K562 (cell line): ENCODE results near the gene DDX51. TPM values are rescaled to one million over a fixed set of nuclear protein-coding genes. Genes with fewer than 3 reads are reported as not detected.

ENCODE experiments used
- ATAC-seq: fragments of 200-7000 bp; cut with Tn5 transposase; 3 replicates; pipeline ENCODE4 v1.9.1; 2020; ENCODE audit warnings: moderate library complexity
- BruUV-seq: library from RNA; stranded (reverse); fragments of 400-500 nt; replicated peaks from 2 replicates; lab custom pipeline; 2021; lab: Mats Ljungman, UMichigan
- CTCF ChIA-PET: fragments of 300-600 bp; formaldehyde crosslinking; extraction: SDS; loops from one replicate; lab custom pipeline; 2021; ENCODE audit warnings: low intra/inter-chr PET ratio; lab: Yijun Ruan, JAX
- POLR2A ChIA-PET: fragments of 300-600, 350-650 bp; sonication (Branson Sonifier 250); formaldehyde crosslinking; extraction: SDS; loops from one replicate; lab custom pipeline; 2021; ENCODE audit warnings: antibody characterized with exemption, inconsistent platforms; lab: Yijun Ruan, JAX
- DNase-seq, 4 experiments: peaks; one replicate each; pipeline versions ENCODE4 v3.0.0 to v3.0.0-alpha.2; 2011 to 2018; ENCODE audit warnings: low spot score in 3 of 4, mixed read lengths in 3 of 4; ENCODE audit errors: extremely low read depth in 1 of 4
- FAIRE-seq: peaks from 2 replicates; lab custom pipeline; 2011; peaks lifted over from hg19 to GRCh38; lab: Jason Lieb, UNC
- H2AFZ ChIP-seq: 2 replicates; pipeline ENCODE4 v1.6.0; 2011; ENCODE audit warnings: low read depth, low read length, control low read depth, inconsistent platforms
- H3K27ac ChIP-seq: fragments of 200-600 bp; 3 replicates; pipeline ENCODE4 v1.8.0; 2011; ENCODE audit warnings: low read depth, mild to moderate bottlenecking, control low read depth, inconsistent platforms, low read length, moderate library complexity, mixed read lengths; ENCODE audit errors: extremely low read depth
- H3K27me3 ChIP-seq, 2 experiments: fragments of 300-600 bp in 1 of 2; 2 replicates in 1 of 2; 3 replicates in 1 of 2; pipeline versions ENCODE4 v1.6.0 to v1.8.0; 2011; ENCODE audit warnings: inconsistent platforms in 2 of 2, low read length in 2 of 2, mild to moderate bottlenecking in 1 of 2, mixed read lengths in 1 of 2, moderate library complexity in 1 of 2; ENCODE audit not compliant: control insufficient read depth in 2 of 2, insufficient read depth in 2 of 2
- H3K36me3 ChIP-seq: fragments of 300-600 bp; 3 replicates; pipeline ENCODE4 v1.8.0; 2011; ENCODE audit warnings: mild to moderate bottlenecking, low read length, inconsistent platforms; ENCODE audit not compliant: control insufficient read depth, insufficient read depth
- H3K4me1 ChIP-seq, 2 experiments: fragments of 200-600 bp in 1 of 2; replicated peaks in 1 of 2; 2 replicates in 1 of 2; 3 replicates in 1 of 2; pipeline versions ENCODE4 v1.5.1 to v1.8.0; 2011; ENCODE audit warnings: inconsistent platforms in 2 of 2, low read length in 2 of 2, mild to moderate bottlenecking in 1 of 2, mixed read lengths in 1 of 2, moderate library complexity in 1 of 2; ENCODE audit not compliant: control insufficient read depth in 2 of 2, insufficient read depth in 2 of 2
- H3K4me2 ChIP-seq: 2 replicates; pipeline ENCODE4 v1.6.1; 2011; ENCODE audit warnings: low read length, control low read depth, inconsistent platforms, mixed read lengths; ENCODE audit not compliant: insufficient read depth
- H3K4me3 ChIP-seq: fragments of 200-600 bp; sonication (generic), shearing (Covaris generic); 2 replicates; pipeline ENCODE4 v1.5.1; 2016; ENCODE audit warnings: control low read depth, inconsistent platforms
- H3K79me2 ChIP-seq: fragments of 200-600 bp; 3 replicates; pipeline ENCODE4 v1.8.0; 2011; ENCODE audit warnings: low read length, inconsistent platforms; ENCODE audit not compliant: control insufficient read depth, insufficient read depth
- H3K9ac ChIP-seq, 2 experiments: 2 replicates each; pipeline versions ENCODE4 v1.6.0 to v1.6.1; 2011; ENCODE audit warnings: low read depth in 2 of 2, low read length in 2 of 2, control low read depth in 1 of 2, inconsistent platforms in 1 of 2, mild to moderate bottlenecking in 1 of 2, mixed read lengths in 1 of 2; ENCODE audit not compliant: insufficient read depth in 1 of 2
- H3K9me1 ChIP-seq: one replicate; pipeline ENCODE4 v1.6.0; 2011; ENCODE audit warnings: inconsistent platforms, mild to moderate bottlenecking, low read length, moderate library complexity; ENCODE audit not compliant: control insufficient read depth, insufficient read depth
- H3K9me3 ChIP-seq: replicated peaks from 2 replicates; pipeline ENCODE4 v1.5.1; 2011; ENCODE audit warnings: low read depth, low read length, inconsistent platforms; ENCODE audit not compliant: control insufficient read depth, insufficient read depth
- H4K20me1 ChIP-seq: replicated peaks from 2 replicates; pipeline ENCODE4 v1.6.1; 2011; ENCODE audit warnings: low read length, inconsistent platforms, mixed read lengths; ENCODE audit not compliant: control insufficient read depth, insufficient read depth
- CHD4 ChIP-seq: fragments of 200-600 bp; sonication (generic); IDR thresholded peaks from 3 replicates; pipeline ENCODE4 v1.6.1; 2012; ENCODE audit warnings: low read depth, mild to moderate bottlenecking, mixed read lengths, low read length, inconsistent platforms; ENCODE audit not compliant: insufficient read depth, insufficient replicate concordance, poor library complexity, severe bottlenecking
- HBP1 ChIP-seq: fragments of 450-650 bp; formaldehyde crosslinking; IDR thresholded peaks from 2 replicates; pipeline ENCODE4 v1.4.0; 2022; ENCODE audit warnings: missing genetic modification characterization
- HNRNPL ChIP-seq: fragments of 200-400 bp; formaldehyde crosslinking; IDR thresholded peaks from 2 replicates; pipeline ENCODE4 v1.6.1; 2017; ENCODE audit warnings: low read depth, mild to moderate bottlenecking, low read length
- KAT8 ChIP-seq: fragments of 450-650 bp; IDR thresholded peaks from 2 replicates; pipeline ENCODE4 v1.6.1; 2016; ENCODE audit warnings: low read depth, mild to moderate bottlenecking
- MTA3 ChIP-seq: fragments of 450-650 bp; formaldehyde crosslinking; IDR thresholded peaks from 2 replicates; pipeline ENCODE4 v1.6.1; 2017; ENCODE audit warnings: mild to moderate bottlenecking, borderline replicate concordance
- RFX1 ChIP-seq: fragments of 450-650 bp; IDR thresholded peaks from 2 replicates; pipeline ENCODE4 v1.6.1; 2016; ENCODE audit warnings: mild to moderate bottlenecking, moderate library complexity
- TCF3 ChIP-seq: sonication (generic); formaldehyde crosslinking; IDR thresholded peaks from 2 replicates; pipeline ENCODE4 v1.4.0; 2020; ENCODE audit warnings: mild to moderate bottlenecking, missing genetic modification reagents
- ZNF282 ChIP-seq: sonication (generic); formaldehyde crosslinking; IDR thresholded peaks from 2 replicates; pipeline ENCODE4 v1.8.1; 2023; ENCODE audit warnings: missing genetic modification reagents
- ZNF778 ChIP-seq: fragments of 450-650 bp; formaldehyde crosslinking; IDR thresholded peaks from 2 replicates; pipeline ENCODE4 v1.4.0; 2020; ENCODE audit warnings: mild to moderate bottlenecking, moderate library complexity
- WGBS: fragments of 100-300 bp; shearing (Covaris generic); methylation state at CpG from one replicate; pipeline ENCODE4 v1.1.6; 2016; ENCODE audit warnings: low coverage, mixed read lengths; ENCODE audit not compliant: insufficient coverage; ENCODE audit errors: missing lambda C conversion rate; 5-methylcytosine and 5-hydroxymethylcytosine counted together
- in situ Hi-C: fragments of 300-500 bp; cut with MboI; formaldehyde crosslinking; loops from 4 replicates; pipeline ENCODE4 v1.15.0; 2018; ENCODE audit warnings: inconsistent platforms, mixed read lengths
- intact Hi-C: fragments of 100-400 bp; cut with micrococcal nuclease; formaldehyde crosslinking; loops from 2 replicates; pipeline ENCODE4 v1.14.2; 2022
- polyA plus RNA-seq, 8 experiments: library from polyadenylated mRNA; depleted of rRNA in 4 of 8; stranded (reverse) in 5 of 8; unstranded in 3 of 8; fragments of >200 nt; fragmentation: Nextera tagmentation in 2 of 8; fragmentation: Illumina TruSeq in 1 of 8; extraction: Ambion mirVana in 2 of 8; extraction: Trizol in 1 of 8; gene quantifications; 2 replicates each; pipeline versions ENCODE4 v1.2.1 to v1.2.3, GENCODE V29; 2011 to 2014; ENCODE audit warnings: inconsistent platforms in 1 of 8, missing spikeins in 1 of 8
- total RNA-seq, 7 experiments: library from RNA; depleted of rRNA in 6 of 7; stranded (reverse); fragments of >200 nt in 6 of 7; fragmentation: Illumina TruSeq in 2 of 7; extraction: Trizol in 2 of 7; gene quantifications; 2 replicates each; pipeline versions ENCODE4 v1.2.1 to v1.2.3, GENCODE V29; 2011 to 2021; ENCODE audit warnings: low replicate concordance in 1 of 7

The DDX51 gene
- total and polyA plus RNA-seq, 9 of the 15 experiments (the other 6 are each of a cell fraction or from before 2014, with no cell fraction given), result 1.1 to 35.9 (median 12.4) TPM

- no peak for TF ChIP-seq ZNF282 (CRISPR knock-in tag)
Observed at GRCh38 chr12:132171293-132171967, 27.3 kb upstream of the DDX51 start (continued).

DNA sequence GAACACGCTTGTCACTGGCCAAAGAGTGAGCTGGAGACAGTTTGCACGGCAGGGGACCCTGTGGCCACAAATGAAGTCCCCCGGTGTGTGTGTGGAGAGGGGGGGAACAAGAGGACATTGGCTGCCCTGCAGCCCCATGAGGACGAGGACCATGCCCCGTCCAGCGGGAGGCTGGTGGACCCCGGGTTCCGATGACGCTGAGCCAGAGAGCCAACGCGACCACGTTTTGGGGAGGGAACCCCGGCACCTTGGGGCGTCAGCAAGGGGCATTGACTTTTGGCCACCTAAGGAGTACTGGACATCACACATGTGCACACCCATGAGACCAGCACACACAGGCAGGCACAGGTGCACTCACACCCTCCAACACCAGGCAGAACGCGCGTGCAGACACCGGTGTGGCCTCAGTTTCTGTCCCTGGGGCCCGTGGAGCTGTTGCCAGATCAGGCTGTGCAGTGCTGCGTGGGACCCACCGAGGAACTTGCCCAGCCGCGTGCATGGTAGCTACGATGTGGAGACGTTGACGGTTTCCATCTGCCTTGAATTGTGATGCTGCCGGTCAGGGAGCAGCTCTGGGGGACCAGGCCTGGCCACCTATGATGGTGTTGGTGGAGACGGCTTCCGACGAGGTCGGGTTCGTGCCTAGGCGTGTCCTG is 26.6 kb upstream of the DDX51 start:
- in situ Hi-C loops, result no loop called here
- H3K9me1 ChIP-seq, result no peaks in the 10 kb centered on the region
- ATAC-seq (no peak), FAIRE-seq (no peak), DNase-seq (no peak)
- H3K79me2 ChIP-seq, result no peaks in the 10 kb centered on the region
- peaks cover 42 to 62% of the 10 kb centered on the region in 2 experiments for H3K27me3 ChIP-seq
- intact Hi-C loops, result no loop called here
- no peaks in the 10 kb centered on the region for H3K36me3 ChIP-seq
- no peak overlapping the region for H3K4me2 ChIP-seq
- no peaks in the 10 kb centered on the region for H3K9me3 ChIP-seq
- POLR2A ChIA-PET, result interaction anchor here (1.5 kb wide), 1 partner anchor 13 kb away, joined by 5 read pairs; no protein-coding TSS in a partner anchor
- H3K4me3 ChIP-seq, result no peak overlapping the region
- peaks cover 10% of the 10 kb centered on the region for H4K20me1 ChIP-seq
- CTCF ChIA-PET, result no interaction called here
- H3K9ac ChIP-seq, result no peak overlapping the region
- no peak overlapping the region for H3K27ac ChIP-seq
- H2AFZ ChIP-seq, result no peak overlapping the region
- H3K4me1 ChIP-seq, result peaks cover 3 to 64% of the 10 kb centered on the region in 2 experiments; a peak in 4 of 5 replicates
- 8% methylated on average over 29 of the region's 33 CpGs for WGBS
- TF ChIP-seq CHD4, result no peak
- TF ChIP-seq ZNF778, result no peak
- no peak for TF ChIP-seq HNRNPL
- no peak for TF ChIP-seq TCF3 (CRISPR knock-in tag)
- TF ChIP-seq RFX1, result no peak
- no peak for TF ChIP-seq HBP1
- no peak for TF ChIP-seq MTA3
- no peak for TF ChIP-seq KAT8
- no TSS peak for BruUV-seq
